GM23248 (cell line): ENCODE results near the gene MALT1. TPM values are rescaled to one million over a fixed set of nuclear protein-coding genes. Genes with fewer than 3 reads are reported as not detected.

Experiments used
- DNase-seq: peaks from one replicate; pipeline ENCODE4 v3.0.0-alpha.2; 2015
- H2AFZ ChIP-seq: fragments of 200-600 bp; sonication (generic); 2 replicates; pipeline ENCODE4 v1.6.1; 2016; ENCODE audit warnings: antibody characterized with exemption
- H3F3A ChIP-seq: fragments of 200-600 bp; sonication (generic); 2 replicates; pipeline ENCODE4 v1.6.1; 2016; ENCODE audit warnings: mild to moderate bottlenecking, antibody characterized with exemption, mixed run types; ENCODE audit not compliant: insufficient read depth
- H3K27ac ChIP-seq: fragments of 200-600 bp; sonication (generic); 2 replicates; pipeline ENCODE4 v1.5.1; 2016; ENCODE audit warnings: mild to moderate bottlenecking
- H3K27me3 ChIP-seq: fragments of 200-600 bp; sonication (generic); replicated peaks from 2 replicates; pipeline ENCODE4 v1.6.1; 2016; ENCODE audit warnings: mild to moderate bottlenecking; ENCODE audit not compliant: insufficient read depth
- H3K36me3 ChIP-seq: fragments of 200-600 bp; sonication (generic); 2 replicates; pipeline ENCODE4 v1.6.1; 2016; ENCODE audit warnings: low read depth, mild to moderate bottlenecking
- H3K4me1 ChIP-seq: fragments of 200-600 bp; sonication (generic); 2 replicates; pipeline ENCODE4 v1.6.1; 2016; ENCODE audit warnings: mild to moderate bottlenecking; ENCODE audit not compliant: insufficient read depth
- H3K4me2 ChIP-seq: fragments of 200-600 bp; sonication (generic); one replicate; pipeline ENCODE4 v1.6.1; 2016; ENCODE audit warnings: mild to moderate bottlenecking; ENCODE audit not compliant: unreplicated experiment
- H3K4me3 ChIP-seq: fragments of 200-600 bp; sonication (generic); 2 replicates; pipeline ENCODE4 v1.5.1; 2016; ENCODE audit warnings: mild to moderate bottlenecking
- H3K79me2 ChIP-seq: fragments of 200-600 bp; sonication (generic); 2 replicates; pipeline ENCODE4 v1.6.1; 2016; ENCODE audit warnings: mild to moderate bottlenecking; ENCODE audit not compliant: insufficient read depth
- H3K9ac ChIP-seq: fragments of 200-600 bp; sonication (generic); 2 replicates; pipeline ENCODE4 v1.6.1; 2016; ENCODE audit warnings: mild to moderate bottlenecking
- H3K9me2 ChIP-seq: fragments of 200-600 bp; sonication (generic); 2 replicates; pipeline ENCODE4 v1.6.1; 2016; ENCODE audit warnings: mixed run types, mild to moderate bottlenecking, moderate library complexity; ENCODE audit not compliant: insufficient read depth
- H3K9me3 ChIP-seq: fragments of 200-600 bp; sonication (generic); one replicate; pipeline ENCODE4 v1.6.1; 2017; ENCODE audit warnings: low read depth
- H4K20me1 ChIP-seq: fragments of 200-600 bp; sonication (generic); 2 replicates; pipeline ENCODE4 v1.6.0; 2016; ENCODE audit not compliant: insufficient read depth
- EZH2 ChIP-seq: fragments of 200-600 bp; sonication (generic); IDR thresholded peaks from 2 replicates; pipeline ENCODE4 v1.6.1; 2018; ENCODE audit warnings: antibody characterized with exemption, mild to moderate bottlenecking; ENCODE audit not compliant: insufficient read depth, poor library complexity, severe bottlenecking
- EZH2phosphoT487 ChIP-seq: fragments of 200-600 bp; sonication (generic); IDR thresholded peaks from 2 replicates; pipeline ENCODE4 v1.6.1; 2018; ENCODE audit warnings: antibody characterized with exemption, moderate library complexity, mild to moderate bottlenecking, low read depth; ENCODE audit not compliant: insufficient read depth
- WGBS, 2 experiments: methylation state at CpG; one replicate each; pipeline ENCODE4 v1.1.6; 2015 to 2017; ENCODE audit warnings: low lambda C conversion rate in 2 of 2, low coverage in 1 of 2; ENCODE audit errors: missing lambda C conversion rate in 2 of 2; 5-methylcytosine and 5-hydroxymethylcytosine counted together
- in situ Hi-C: fragments of 300-500 bp; cut with MboI; formaldehyde crosslinking; loops from 2 replicates; pipeline ENCODE4 v1.15.0; 2020
- polyA plus RNA-seq: library from polyadenylated mRNA; unstranded; fragments of >200 nt; fragmentation: Nextera tagmentation; extraction: Ambion mirVana; gene quantifications from 2 replicates; pipeline ENCODE4 v1.2.1, GENCODE V29; 2016
- total RNA-seq: library from RNA; depleted of rRNA; stranded (reverse); fragments of >200 nt; shearing (Covaris generic); gene quantifications from 2 replicates; pipeline ENCODE4 v1.2.3, GENCODE V29; 2014

Gene MALT1
- total and polyA plus RNA-seq, 2 experiments from 2014 or later = 12.6 to 42.5 TPM

- Histone ChIP-seq H3K9me2 (no peaks in the 10 kb centered on the region), H3K27ac (no peak overlapping the region), H3K9ac (no peak overlapping the region), H3K79me2 (peaks cover 95% of the 10 kb centered on the region), H3K4me2 (no peak overlapping the region), H3F3A (no peaks in the 10 kb centered on the region), H3K9me3 (no peaks in the 10 kb centered on the region), H3K36me3 (peaks cover 25% of the 10 kb centered on the region), H4K20me1 (no peaks in the 10 kb centered on the region), H2AFZ (no peak overlapping the region), H3K27me3 (no peaks in the 10 kb centered on the region), H3K4me3 (no peak overlapping the region), H3K4me1 (no peaks in the 10 kb centered on the region)
- in situ Hi-C loops = no loop called here
- DNase-seq = no peak
- TF ChIP-seq EZH2phosphoT487 = no peak
- TF ChIP-seq EZH2 = no peak
- WGBS, 2 experiments = 91 to 92% methylated on average over 8 of the region's 8 CpGs
These were observed 23.6 kb downstream of the MALT1 start for GRCh38 chr18:58694720-58695468.

DNA sequence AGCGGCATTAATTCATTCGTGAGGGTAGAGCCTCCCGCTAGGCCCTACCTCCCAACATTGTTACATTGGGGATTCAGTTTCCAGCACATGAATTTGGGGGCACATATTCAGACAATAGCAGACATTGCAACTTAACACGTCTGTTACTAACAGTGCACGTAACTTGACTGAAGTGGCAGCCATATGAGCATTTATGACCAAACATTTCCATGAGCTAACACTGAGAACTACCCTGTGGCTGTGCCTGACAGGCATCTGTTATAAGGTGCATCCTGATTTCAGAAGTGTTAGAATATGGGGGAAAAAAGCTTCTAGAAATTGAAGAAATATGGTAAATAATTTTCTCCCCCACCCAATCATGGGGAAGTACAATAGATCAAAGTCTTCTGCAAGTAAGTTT is 24.5 kb downstream of the MALT1 start:
- Histone ChIP-seq H4K20me1 (no peaks in the 10 kb centered on the region), H3F3A (no peaks in the 10 kb centered on the region), H2AFZ (no peak overlapping the region), H3K9ac (no peak overlapping the region), H3K36me3 (peaks cover 34% of the 10 kb centered on the region), H3K79me2 (peaks cover 95% of the 10 kb centered on the region), H3K4me1 (no peaks in the 10 kb centered on the region), H3K9me3 (no peaks in the 10 kb centered on the region), H3K4me3 (no peak overlapping the region), H3K27ac (no peak overlapping the region), H3K4me2 (no peak overlapping the region), H3K27me3 (no peaks in the 10 kb centered on the region), H3K9me2 (no peaks in the 10 kb centered on the region)
- 98 to 99% methylated on average over 5 of the region's 5 CpGs for WGBS, 2 experiments
- in situ Hi-C loops = no loop called here
- DNase-seq = no peak
- no peak for TF ChIP-seq EZH2
- TF ChIP-seq EZH2phosphoT487 = no peak

GRCh38 chr18:58697146-58697545 is 25.9 kb downstream of the MALT1 start:
- 96 to 97% methylated on average over 4 of the region's 4 CpGs for WGBS, 2 experiments
- in situ Hi-C loops = no loop called here
- H3K4me3 ChIP-seq = no peak overlapping the region

DNA sequence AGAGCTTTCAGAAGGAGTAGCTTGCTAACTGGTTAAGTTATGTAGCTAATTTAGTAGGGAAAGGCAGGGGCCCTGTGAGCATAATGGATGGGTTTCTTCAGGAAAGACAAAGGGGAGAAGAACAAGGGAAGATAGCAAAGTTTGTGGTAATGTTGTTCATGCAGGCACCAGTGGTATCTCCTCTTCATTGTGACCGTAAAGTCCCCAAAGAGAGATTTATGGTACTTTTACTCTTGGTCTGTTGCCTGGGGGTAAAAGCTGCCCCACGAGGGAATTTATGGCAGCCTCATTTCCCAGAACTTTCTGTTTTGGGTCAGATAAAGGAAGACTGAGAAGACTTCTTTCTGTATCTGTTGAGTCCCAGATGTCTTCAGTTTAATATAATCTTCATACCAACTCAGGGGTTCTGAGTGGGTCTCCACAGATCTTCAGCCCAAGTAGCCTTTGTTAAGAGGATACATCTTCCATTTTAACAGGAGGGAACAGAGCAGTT is 27.5 kb downstream of the MALT1 start:
- Histone ChIP-seq H3K9ac (no peak overlapping the region), H4K20me1 (no peaks in the 10 kb centered on the region), H3K9me3 (no peaks in the 10 kb centered on the region), H3K36me3 (peaks cover 49% of the 10 kb centered on the region), H3K27me3 (no peaks in the 10 kb centered on the region), H3K9me2 (no peaks in the 10 kb centered on the region), H3K4me2 (no peak overlapping the region), H2AFZ (no peak overlapping the region), H3F3A (peaks cover 2% of the 10 kb centered on the region; the same call in 1 of the 2 replicates), H3K27ac (no peak overlapping the region), H3K4me1 (no peaks in the 10 kb centered on the region), H3K4me3 (no peak overlapping the region), H3K79me2 (peaks cover 87% of the 10 kb centered on the region)
- in situ Hi-C loops = no loop called here
- DNase-seq = no peak
- 75 to 85% methylated on average over 2 of the region's 2 CpGs for WGBS, 2 experiments
- TF ChIP-seq EZH2phosphoT487 = no peak
- no peak for TF ChIP-seq EZH2

More at GRCh38 chr18:58697146-58697545, 25.9 kb downstream of the MALT1 start:
- TF ChIP-seq EZH2phosphoT487 (no peak), EZH2 (no peak)
- H4K20me1 ChIP-seq = no peaks in the 10 kb centered on the region
- peaks cover 88% of the 10 kb centered on the region for H3K79me2 ChIP-seq
- H3K27me3 ChIP-seq = no peaks in the 10 kb centered on the region
- H3K4me2 ChIP-seq = no peak overlapping the region
- H3K9me2 ChIP-seq = no peaks in the 10 kb centered on the region
- no peaks in the 10 kb centered on the region for H3K9me3 ChIP-seq
- peaks cover 44% of the 10 kb centered on the region for H3K36me3 ChIP-seq
- no peaks in the 10 kb centered on the region for H3K4me1 ChIP-seq
- H3F3A ChIP-seq = no peaks in the 10 kb centered on the region
- H3K9ac ChIP-seq = no peak overlapping the region
- no peak for DNase-seq
- H2AFZ ChIP-seq = no peak overlapping the region
- no peak overlapping the region for H3K27ac ChIP-seq
